GM10847 (cell line): ENCODE measurements around the gene ABCG8.

Experiments
- POLR2A ChIP-seq: IDR thresholded peaks from 2 replicates; pipeline ENCODE4 v1.6.1; 2011; ENCODE audit not compliant: insufficient read length; ENCODE audit errors: extremely low read depth

Gene ABCG8

GRCh38 chr2:43842866-43843226, 4.1 kb downstream of the ABCG8 start:
- TF ChIP-seq POLR2A: no peak

GRCh38 chr2:43845181-43845580, 6.4 kb downstream of the ABCG8 start:
- TF ChIP-seq POLR2A: no peak

- no peak for TF ChIP-seq POLR2A
These were observed 7.5 kb downstream of the ABCG8 start for GRCh38 chr2:43846140-43846793.

GRCh38 chr2:43848214-43848613, 9.4 kb downstream of the ABCG8 start:
- no peak for TF ChIP-seq POLR2A

- TF ChIP-seq POLR2A: no peak
These were observed 12.5 kb downstream of the ABCG8 start for GRCh38 chr2:43851011-43851980.

- no peak for TF ChIP-seq POLR2A
These were observed 13.5 kb downstream of the ABCG8 start for GRCh38 chr2:43852196-43852730.

- no peak for TF ChIP-seq POLR2A
These were observed 14.6 kb downstream of the ABCG8 start for GRCh38 chr2:43853141-43854081.

- no peak for TF ChIP-seq POLR2A
These were observed 15.9 kb downstream of the ABCG8 start for GRCh38 chr2:43854671-43855070.

GRCh38 chr2:43855292-43855691, 16.5 kb downstream of the ABCG8 start:
- TF ChIP-seq POLR2A: no peak

- no peak for TF ChIP-seq POLR2A
These were observed 33.4 kb downstream of the ABCG8 start for GRCh38 chr2:43872151-43872550.

- TF ChIP-seq POLR2A: no peak
These were observed 36.1 kb downstream of the ABCG8 start for GRCh38 chr2:43874776-43875451.

GRCh38 chr2:43877782-43878464, 39.2 kb downstream of the ABCG8 start:
- no peak for TF ChIP-seq POLR2A

GRCh38 chr2:43879261-43879660, 40.5 kb downstream of the ABCG8 start:
- TF ChIP-seq POLR2A: no peak

GRCh38 chr2:43880471-43880870, 41.7 kb downstream of the ABCG8 start:
- TF ChIP-seq POLR2A: no peak
